Pons (tissue), 1 donor: Measurements from ENCODE around the gene PDE4D.

Experiments used
- DNase-seq: peaks from one replicate; pipeline ENCODE4 v3.0.0-alpha.2; 2016; ENCODE audit warnings: low spot score

Gene PDE4D

DNA sequence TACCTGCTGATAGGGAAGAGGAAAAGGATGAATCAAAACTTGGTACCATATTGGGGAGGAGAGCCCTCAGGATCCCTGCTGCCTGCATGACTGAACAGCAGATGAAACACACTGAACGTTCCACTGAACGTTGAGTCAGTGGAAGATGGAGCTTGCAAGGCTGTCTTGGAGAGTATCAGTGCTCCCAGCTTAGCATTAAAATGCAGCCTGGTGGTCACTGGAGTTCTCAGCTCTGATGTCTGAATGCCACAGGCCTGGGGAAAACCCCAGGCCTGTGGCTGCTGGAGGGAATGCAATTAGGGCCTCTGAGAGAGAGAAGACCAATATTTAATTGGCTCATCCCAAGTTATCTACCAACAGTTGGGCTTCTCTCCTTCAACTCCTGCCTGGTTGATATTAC lies 54.5 kb downstream of the PDE4D start:
- DNase-seq = no peak

DNA sequence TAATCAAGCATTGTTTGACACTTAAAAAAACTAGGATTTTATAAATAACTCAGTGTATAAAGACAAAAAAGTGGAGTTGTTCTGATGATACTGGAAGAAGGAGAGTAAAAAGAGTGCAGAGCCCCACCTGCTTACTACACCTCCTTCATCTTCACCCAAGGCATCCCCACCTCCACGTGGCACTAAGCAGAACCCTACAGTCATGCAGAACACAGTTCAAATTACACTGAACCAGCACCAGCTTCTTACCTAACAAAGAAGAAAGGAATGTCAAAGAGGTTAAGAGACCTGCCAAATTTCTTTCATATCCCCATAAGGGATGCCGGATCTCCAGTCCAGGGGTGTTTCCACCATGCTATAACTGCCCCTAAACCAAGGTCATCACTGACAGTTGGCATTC lies 55.5 kb downstream of the PDE4D start:
- DNase-seq = no peak

DNA sequence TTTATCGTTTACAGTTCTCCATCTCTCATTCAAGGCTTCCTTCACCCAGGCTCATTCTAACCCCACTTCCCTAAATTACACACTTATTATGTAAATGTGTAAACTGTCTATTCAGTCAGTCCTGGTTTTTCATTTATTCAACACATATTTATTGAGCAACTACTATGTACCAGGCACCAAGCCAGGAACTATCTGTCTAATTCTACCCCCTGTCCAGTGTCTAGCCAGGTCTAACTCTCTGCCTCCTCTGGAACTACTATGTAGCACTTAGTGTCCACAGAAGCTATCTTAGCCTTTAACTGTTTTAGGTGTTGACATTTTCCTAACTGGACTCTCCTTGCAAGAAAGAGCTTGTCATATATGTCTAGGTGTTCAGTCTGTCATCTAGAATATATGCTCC lies 56.5 kb downstream of the PDE4D start:
- DNase-seq = no peak

DNA sequence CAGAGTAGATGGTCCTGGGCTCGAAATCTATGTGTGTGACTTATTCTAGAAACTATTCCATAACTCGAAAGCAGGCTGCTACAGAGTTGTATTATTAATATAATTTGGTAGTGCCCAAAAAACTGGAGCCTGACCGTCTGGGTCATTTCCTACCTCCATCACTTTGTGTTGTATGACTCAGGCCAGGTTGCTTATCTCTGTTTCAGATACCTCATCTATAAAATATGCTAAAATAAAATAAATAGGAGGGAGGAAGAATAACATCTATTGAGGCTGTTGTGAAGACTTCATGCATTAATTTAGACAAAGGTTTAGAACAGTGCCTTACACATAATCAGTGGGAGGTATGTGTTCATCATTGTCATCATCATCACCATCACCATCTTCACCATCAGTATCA lies 57.7 kb downstream of the PDE4D start:
- no peak for DNase-seq

DNA sequence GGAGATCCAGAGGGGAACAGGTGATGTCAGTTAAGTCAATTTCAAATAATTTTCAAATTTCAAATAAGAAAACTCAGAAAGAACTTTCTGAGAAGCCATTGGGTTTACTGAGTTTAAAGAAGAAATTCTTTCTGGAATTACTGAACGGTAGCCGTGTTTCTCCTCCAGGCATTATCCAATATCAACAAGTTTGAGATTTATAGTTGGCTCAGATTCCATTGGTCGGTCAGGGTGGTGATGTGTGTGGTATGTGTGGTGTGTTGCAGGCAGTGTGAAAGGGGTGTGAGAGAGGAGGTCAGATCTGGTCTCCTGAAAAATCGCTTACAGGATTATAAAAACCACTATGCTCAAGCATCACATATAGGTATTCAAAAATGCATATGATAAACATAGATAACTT lies 60.1 kb downstream of the PDE4D start:
- no peak for DNase-seq

DNA sequence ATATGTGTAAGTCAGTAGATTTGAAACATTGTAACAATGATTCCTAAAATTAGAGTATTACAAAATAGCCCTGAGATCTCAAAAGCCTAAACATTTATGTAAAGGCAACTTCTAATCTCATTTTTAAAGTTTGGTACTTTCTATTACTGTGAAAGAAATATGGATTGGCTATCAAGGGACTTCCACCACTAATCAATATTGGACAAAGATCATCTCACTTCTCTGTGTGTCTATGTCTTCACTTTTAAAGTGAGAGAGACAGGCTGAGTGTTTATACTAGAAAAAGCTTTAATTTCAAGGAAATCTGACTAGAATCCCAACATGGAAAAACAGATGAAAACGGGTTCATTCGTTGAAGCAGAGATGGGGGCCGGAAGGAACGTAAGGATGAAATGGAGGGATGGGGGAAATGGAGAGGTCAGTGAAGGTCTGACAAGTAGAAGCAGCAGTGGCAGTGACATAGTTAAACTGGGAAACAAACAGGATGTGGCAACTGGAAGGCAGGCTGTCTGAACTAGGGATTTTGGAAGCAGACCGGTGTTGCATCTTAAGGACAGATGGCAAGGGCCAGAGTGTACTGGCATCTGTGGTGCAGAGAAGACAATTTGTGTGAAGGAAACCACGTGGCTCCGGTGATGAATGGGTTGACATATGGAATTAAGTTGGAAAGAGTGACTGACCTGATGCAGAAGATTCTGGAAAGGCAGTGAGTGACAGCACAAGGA lies 60.8 kb downstream of the PDE4D start:
- no peak for DNase-seq

DNA sequence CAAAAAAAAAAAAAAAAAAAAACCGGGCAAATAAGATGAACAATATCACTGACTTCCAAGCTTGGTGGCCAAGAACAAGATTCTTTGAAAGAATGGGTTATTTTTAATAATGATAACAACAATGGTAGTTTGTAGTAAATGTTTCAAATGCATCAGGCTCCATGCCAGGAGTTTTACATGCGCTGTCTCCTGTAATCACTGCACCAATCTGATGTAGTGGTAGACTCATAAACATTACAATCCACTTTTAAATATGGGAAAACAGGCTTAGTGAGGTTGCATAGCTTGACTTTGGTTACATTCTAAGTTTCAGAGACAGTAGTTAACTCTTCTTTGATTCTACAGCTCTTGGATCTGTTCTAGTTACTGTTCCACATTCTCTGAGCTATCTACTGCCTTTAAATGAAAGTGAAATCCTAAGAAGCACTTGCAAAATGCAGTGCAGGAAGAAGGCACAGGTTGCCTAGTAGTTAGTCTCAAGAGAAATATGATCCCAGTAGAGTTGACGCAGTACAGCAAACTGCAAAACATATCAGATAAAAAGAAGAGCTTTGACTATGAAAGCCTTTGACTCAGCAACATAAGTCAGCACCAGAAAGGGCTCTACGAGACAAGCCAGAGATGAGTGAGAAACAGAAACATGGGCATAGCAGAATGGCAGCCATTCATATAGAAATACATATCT lies 62.1 kb downstream of the PDE4D start:
- DNase-seq = no peak

DNA sequence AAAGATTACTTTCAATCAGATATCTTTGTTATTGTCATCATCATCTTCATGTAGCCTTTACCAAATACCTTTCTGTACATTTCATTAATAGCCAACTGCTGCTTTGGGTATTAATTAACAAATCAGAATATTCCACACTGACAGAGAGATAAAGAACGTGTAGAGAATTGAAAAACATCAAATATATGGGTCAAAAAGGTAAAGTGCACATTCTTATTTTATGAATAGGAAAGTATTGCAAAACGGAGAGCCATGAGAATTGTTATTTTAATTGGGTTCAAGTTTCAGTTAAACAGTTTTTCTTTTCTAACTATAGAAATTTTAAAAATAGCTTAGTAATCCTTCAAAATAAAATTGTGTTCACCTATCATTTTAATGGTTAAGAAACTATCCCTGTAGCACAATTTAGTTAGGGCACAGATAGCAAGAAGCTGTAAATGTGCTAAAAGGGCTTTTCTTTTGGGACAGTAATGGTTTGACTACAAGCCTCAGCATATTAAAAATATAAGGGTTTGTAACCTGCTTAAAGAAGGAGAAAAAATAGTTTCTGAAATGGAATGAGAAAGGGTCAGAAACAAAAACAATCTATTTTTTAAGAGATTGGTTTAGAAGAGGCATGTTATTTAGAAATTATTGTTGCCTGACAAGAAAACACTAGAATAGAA lies 62.9 kb downstream of the PDE4D start:
- no peak for DNase-seq

DNA sequence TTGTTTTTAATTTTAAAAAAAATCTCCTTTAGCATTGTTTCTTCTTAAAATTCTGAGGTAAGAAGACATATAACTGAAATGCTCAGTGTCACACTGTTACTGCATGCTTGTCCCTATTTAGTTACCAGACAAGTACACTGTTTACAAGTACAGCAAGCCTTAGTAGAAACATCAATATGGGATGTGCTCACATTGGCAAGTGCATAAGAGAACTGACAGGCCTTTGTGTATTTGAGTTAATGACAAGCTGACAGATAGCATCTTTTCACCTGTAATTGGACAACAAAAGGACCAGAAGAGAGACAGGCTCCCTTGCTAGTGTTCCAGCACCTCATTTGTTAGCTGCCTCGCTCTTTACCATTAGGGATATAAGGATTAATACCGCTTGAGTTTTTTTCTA lies 63.6 kb downstream of the PDE4D start:
- no peak for DNase-seq

DNA sequence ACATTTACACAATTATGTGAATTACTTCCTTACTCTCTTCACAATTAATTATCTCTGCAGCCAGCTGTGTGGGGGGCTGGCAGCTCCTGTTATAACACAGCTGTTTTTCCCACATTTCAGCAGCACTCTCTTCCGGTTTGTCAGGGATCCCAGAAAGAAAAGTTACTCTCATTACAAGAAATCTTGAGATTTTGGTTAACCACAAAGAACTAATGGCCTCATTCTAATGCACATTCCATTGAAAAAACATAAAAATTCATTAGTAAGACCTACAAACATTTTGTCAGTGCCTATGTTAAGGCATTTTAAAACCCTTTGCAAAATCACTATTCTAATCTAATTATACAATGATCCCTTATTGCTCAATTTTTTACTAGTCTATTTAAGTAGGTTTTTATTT lies 64.1 kb downstream of the PDE4D start:
- no peak for DNase-seq

DNA sequence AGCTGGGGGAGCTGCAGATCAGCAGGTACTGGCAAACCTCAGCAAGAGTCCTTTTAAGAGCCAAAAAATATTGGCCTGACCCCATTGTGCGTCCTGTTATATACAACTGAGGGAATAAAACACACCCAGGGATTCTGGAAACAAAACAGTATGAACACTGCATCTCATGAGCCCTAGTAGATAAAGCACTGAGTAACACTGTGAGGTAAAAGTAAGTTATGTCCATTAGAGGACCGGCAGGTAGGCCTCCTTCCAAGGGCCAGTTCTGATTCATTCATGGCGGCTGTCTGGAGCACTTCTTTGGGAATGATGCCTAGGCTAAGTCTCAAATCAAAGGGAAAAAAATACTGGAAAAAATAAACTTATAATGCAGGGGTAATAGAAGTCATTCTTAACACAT lies 64.9 kb downstream of the PDE4D start:
- no peak for DNase-seq

DNA sequence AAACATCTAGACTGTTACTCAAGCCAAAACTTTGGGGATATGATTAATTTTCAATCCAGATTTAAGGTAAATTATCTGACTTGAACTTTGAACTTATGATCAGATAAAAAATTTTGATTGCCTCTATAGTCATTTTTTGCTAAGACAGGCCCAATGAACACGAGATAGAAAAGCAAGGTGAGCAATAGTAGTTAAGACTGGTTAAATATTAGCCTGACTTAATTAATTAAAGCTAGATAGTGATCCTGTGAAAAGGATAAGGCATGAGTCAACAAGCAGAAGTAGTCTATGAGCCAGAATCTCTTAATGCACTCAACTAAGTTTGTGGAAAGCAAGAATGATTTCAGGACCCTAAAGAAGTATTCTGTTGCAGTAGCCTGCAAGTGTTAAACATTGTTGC lies 66.5 kb downstream of the PDE4D start:
- DNase-seq = no peak

DNA sequence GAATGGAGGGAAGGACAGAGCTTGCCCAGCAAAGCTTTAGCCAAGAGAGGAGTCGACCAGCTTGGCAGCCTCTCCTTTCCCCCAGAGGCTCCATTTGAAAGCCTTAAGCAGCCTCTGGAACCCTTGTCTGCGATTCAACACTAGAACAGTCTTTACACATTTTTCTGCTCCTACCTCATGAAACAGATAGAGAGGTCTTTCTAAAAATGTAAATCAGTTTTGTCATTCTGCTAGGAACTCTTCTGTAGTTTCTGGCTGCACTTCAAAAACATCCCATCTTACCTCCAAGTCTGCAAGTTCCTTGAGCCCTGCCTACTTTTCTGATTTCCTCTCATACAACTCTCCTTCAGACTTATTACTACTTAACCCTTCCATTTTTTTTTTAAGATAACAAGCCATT lies 70.1 kb downstream of the PDE4D start:
- no peak for DNase-seq

DNA sequence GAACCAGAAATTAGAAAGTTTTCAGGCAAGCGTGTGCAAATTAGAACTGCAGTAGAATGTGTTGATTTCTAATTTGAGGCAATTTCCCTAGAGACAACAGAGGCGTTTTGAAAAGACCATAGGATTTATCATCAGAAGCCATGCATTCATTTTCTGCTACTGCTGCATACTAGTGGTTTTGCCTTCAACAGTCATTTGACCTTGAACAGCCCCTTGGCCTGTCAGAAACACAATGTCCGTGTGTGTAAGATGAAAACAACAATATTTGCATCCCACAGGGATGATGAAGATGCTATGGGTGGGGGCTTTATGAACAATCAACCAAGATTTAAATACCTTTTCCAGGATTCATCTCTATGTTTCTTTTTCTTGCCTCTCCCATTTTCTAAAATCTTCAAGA lies 73.7 kb downstream of the PDE4D start:
- DNase-seq = no peak

DNA sequence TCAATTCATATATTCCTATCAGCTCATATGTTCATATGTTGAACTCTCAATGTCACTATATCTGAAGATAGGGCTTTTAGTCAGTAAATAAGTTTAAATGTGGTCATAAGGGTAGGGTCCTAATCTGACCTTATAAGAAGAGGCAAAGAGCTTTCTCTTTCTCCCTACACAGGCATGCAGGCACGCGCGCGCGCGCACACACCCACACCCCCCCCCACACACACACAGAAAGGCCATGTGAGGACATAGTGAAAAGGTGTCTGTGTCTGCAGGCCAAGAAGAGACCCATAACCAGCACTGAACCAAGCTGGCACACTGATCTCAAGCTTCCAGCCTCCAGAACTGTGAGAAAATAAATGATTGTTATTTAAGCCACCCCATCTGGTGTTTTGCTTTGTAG lies 76.0 kb downstream of the PDE4D start:
- DNase-seq = no peak

DNA sequence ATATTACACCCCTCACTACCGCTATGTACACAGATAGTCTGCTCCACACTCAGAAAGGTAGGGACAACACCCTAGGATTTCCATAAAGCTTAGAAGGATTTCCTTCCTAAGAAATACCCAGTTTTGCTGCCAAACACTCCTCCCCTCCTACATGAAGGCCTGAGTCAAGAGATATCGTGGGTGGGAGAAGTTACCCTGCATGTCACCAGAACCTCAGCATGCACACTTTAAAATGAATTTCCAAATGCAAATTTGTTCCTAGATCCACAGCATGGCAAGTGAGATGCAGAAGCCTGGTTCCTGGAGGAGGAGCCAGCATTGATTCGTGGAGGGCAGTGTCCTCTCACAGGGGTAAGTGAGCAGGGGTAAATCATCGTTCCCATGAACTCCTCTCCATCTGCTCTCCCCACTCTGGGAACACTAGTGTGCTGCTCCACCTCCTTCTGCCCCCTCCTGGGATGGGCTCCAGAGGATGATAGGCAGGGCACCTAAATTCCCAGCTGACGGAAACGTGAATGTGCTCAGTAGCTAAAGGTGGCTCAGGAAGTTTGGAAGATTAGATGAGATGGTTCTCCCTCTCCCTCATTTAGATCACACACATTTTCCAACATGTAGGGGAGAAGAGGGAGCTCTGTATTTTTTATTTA lies 76.7 kb downstream of the PDE4D start:
- DNase-seq = no peak

DNA sequence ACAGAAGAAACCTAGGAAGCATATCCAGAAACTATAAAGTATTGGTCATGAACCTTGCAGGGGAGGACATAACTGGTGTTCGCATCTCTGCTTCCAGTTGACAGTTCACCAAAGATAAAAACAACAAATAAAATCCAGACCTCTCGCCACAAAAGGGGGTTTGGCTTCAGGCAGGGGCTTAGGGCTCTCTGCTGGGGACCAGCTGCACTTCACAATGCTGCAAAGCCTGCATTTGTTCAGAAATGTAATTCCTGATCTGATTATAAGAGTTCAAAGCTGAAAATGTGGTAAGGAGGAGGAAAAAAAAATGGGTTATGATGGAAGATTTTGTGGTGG lies 79.0 kb downstream of the PDE4D start:
- DNase-seq = no peak

DNA sequence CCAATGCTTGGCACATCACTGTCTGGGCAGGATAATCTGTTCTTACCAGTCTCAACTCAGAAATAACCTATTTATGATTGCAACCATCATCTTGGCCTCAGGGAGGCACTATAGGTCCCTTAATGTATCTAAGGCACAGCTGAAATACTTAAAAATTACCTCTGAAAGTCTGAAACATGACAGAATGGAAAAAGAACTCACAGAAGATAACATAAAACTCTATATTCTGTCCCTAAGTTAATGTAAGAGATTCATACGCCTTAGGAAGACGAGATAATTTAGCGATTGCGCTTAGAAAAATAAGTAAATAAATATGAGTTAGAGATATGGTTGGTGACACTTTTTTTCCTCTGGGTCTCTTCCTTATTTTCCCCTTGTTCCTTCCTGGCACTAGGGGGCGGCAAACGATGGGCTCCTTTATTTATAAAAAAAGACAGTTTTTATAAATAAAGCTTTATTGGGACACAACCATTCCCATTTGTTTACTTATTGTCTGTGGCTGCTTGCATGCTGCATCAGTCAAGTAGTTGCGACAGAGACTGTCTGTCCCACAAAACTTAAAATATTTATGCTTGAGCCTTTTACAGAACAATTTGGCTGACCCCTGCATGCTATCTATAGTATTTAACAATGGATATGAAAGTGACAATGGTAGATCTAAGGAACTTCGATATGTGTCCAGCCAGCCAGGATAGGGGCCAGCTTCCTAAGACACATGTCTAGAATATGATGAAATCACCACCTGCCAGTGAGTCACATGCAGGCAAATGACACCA lies 79.6 kb downstream of the PDE4D start:
- peak; percentile 65 for DNase-seq

DNA sequence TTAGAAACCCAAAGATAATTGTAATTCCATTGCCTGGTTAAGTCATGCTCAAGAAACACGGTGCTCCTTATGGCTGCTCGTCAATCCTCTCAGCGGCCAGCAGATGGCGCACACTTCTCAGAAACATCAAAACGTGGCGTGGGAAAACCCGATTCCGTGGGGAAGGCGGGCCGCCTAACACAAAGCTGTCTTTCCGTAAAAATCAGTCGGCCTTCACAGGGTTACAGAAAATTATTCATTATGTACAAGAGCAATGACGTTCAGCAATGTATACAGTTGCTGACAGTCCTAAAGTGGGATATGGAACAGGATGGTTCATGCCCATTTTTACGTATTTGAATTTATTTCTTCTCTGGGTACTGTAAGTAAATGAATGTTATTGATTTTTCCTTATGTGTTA lies 83.5 kb downstream of the PDE4D start:
- DNase-seq = peak; percentile 74

DNA sequence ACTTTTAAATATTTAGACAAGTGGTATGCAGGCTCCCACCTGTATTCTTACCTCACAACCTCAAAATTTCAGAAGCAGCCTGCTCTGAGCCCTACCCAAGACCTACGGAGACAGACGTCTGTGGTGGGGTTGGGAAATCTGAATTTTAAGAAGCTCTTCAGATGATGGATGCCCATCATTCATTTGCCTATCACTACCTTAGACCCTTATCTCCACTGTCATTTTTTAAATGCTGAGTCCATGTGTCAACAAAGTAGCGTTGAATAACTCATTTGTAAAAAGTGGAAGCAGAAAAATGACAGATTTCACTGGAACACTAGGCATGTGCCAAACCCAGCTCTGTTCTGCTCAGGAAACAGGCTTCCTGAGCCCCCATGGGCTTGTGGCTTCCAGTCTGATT lies 85.7 kb downstream of the PDE4D start:
- no peak for DNase-seq

DNA sequence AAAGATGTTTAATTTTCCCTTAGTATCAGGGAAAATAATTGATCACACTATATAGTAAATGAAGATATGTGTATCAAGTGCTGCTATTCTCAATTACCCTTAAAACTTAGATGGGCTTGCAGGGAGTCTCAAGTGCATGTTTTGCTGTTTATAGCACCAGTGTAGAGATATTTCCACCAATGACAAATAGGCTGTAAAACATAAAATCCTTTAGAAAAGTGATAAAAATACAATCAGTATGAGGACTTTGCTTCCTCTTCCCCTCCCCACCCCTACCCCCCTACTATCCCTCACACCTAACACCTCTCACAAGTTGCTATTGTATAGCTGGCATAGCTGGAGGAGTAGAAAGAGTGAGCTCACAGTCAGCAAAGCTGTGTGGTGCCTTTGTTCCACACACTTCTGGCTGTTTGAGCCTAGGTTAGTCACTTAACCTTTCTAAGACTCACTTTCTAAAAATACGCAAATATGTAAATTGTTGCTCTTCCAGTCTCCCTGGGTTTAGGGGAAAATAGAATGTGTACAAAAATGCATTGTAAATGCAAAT lies 93.1 kb downstream of the PDE4D start:
- no peak for DNase-seq
